ENCODE results near the gene SZT2.
A peak's percentile ranks its signal among the peaks of the same experiment; 100 is the strongest.
"Not testable (repeated sequence)": the region's sequence is repeated elsewhere in the genome, so short reads cannot be mapped to it uniquely, and the experiment has no call there.

Gene SZT2

GRCh38 chr1:43387976-43388599 is 1.6 kb upstream of the SZT2 start:
- DNase-seq (ENCODE audit: low read depth, low spot score): no peak

DNA sequence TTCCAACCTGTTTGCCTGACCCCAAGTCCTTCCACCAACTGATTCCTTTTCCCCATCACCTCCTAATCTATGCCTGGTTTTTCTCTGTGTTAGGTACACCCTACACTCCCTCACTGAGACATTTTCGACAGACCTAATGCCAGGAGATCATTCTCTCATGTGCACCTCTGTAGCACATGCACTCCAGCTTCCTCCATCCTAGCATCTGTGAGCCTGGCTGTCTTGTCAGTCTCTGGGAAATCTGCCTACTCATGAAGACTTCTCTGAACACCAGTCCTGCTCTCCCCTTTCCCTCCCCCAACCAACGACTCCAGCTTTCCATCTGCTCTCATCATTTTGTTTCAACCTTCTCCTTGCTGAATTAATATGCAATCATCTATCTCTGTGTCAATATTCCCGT is 1.1 kb upstream of the SZT2 start:
- no peak for DNase-seq (ENCODE audit: low read depth, low spot score)

- no peak for DNase-seq (ENCODE audit: low read depth, low spot score)
Measured at GRCh38 chr1:43392702-43393101, 3.0 kb downstream of the SZT2 start.

DNA sequence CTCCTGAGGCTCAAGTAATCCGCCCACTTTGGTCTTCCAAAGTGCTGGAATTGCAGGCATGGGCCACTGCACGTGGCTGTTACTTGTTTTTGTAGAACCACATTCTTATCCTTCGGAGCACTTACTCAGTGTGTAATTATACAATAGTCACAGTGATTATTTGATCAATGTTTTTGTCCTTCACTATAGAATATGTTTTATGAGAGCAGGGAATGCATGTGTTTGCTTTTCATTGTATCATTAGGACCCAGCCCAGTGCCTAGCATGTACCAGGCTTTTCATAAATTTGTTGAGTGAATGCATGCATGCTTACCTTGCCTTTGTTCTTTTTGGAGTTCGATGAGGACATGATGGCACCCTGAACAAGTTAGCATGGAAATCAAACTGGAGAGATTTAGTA is 5.8 kb downstream of the SZT2 start:
- DNase-seq (ENCODE audit: low read depth, low spot score): no peak

- DNase-seq (ENCODE audit: low read depth, low spot score): no peak
Measured at GRCh38 chr1:43396059-43396458, 6.4 kb downstream of the SZT2 start.

DNA sequence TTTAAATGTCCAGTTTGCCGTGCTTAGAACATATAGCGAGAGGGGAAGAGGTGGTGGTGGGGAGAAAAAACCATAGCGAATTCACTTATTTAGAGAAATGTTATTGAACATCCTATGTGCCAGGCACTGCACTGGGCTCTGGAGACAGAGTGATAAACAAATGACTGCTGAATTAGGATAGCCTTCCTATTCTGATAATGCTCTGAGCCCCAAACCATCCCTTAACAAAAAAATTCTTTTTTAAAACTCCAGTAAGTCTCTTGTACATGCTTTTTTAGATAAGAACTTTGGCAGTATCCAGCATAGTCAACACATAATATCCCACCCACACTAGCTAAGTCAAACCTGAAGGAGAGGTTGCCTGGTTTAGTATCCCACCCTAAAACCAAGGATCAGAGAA is 8.5 kb downstream of the SZT2 start:
- DNase-seq (ENCODE audit: low read depth, low spot score): no peak

- not testable (repeated sequence) for DNase-seq (ENCODE audit: low read depth, low spot score)
Measured at GRCh38 chr1:43400441-43400840, 10.7 kb downstream of the SZT2 start.

- DNase-seq (ENCODE audit: low read depth, low spot score): no peak
Measured at GRCh38 chr1:43402089-43402865, 12.6 kb downstream of the SZT2 start.

DNA sequence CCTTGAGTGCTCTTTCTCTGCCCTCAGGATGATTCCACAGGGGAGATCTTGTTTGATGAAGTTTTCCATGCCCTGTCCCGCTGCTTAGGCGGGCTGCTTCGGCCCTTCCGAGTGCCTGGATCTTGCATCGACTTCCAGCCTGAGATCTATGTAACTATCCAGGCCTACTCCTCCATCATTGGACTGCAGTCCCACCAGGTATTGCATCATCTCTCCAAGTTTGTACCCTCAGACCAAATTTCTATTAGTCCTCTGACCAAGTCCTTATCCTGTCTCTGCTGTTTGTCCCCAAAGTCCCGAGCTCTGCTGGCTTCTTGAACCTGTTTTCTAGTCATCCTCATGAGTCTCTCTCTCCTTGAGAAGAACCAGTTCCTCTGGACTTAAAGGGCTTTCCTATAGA is 14.7 kb downstream of the SZT2 start:
- no peak for DNase-seq (ENCODE audit: low read depth, low spot score)

DNA sequence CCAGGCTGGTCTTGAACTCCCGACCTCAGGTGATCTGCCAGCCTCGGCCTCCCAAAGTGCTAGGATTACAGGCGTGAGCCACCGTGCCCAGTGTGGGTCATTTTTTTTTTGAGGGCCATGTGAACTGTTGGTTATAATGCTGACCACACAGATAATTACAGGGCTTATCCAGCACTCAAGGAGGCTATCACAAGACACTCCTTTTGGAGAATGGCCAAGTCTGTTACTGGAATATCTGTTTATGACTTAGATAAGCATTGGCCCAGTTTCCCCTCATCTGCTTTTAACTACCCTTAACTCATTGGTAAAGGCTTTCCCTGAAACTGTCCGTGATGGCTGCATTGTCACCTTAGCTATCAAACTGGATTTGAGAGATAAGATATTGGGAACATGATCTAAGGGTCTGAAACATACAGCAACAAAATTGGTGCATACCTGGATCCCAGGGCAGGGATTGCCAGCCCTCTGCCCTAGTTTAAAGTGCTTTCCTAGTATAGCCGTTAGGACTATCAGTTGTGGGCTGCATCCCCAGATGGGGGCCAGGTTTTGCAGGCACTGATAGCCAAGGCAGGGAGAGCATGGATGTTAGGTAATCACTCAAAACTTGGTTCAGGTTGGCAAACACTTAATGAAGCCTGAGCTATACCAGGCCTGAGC is 15.6 kb downstream of the SZT2 start:
- no peak for DNase-seq (ENCODE audit: low read depth, low spot score)

- DNase-seq (ENCODE audit: low read depth, low spot score): no peak
Measured at GRCh38 chr1:43405876-43406234, 16.2 kb downstream of the SZT2 start.

GRCh38 chr1:43410571-43410970 is 20.9 kb downstream of the SZT2 start:
- no peak for DNase-seq (ENCODE audit: low read depth, low spot score)

DNA sequence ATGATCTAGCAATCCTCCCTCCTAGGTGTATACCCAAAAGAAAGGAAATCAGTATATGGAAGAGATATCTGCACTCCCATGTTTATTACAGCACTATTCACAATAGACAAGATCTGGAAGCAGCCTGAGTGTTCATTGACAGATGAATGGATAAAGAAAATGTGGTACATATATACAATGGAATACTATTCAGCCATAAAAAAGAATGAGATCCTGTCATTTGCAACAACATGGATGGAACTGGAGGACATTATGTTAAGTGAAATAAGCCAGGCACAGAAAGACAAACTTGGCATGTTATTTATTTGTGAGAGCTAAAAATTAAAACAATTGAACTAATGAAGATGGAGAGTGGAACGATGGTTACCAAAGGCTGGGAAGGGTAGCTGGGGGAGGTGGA is 23.7 kb downstream of the SZT2 start:
- not testable (repeated sequence) for DNase-seq (ENCODE audit: low read depth, low spot score)

GRCh38 chr1:43414634-43415223 is 25.0 kb downstream of the SZT2 start:
- DNase-seq (ENCODE audit: low read depth, low spot score): peak; percentile 9

DNA sequence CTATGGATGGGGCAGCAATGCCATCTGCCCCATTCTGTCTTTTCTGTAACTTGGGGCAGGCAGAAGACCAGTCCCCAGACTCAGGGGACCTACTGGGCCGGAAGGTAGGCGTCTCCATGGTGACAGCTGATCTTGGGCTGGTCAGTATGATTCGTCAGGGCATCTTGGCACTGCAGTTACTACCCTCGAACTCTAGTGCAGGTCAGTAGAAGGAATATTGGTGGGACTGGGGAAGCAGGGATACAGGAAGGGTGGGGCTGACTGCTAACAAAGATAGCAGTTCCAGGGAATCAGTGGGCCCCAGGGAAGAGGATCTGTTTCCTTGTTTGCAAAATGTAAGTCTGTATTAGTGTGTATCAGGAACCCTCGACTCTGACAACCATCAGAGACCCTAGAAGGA is 26.2 kb downstream of the SZT2 start:
- DNase-seq (ENCODE audit: low read depth, low spot score): no peak

GRCh38 chr1:43418858-43419257 is 29.2 kb downstream of the SZT2 start:
- no peak for DNase-seq (ENCODE audit: low read depth, low spot score)

- no peak for DNase-seq (ENCODE audit: low read depth, low spot score)
Measured at GRCh38 chr1:43419627-43420425, 30.1 kb downstream of the SZT2 start.

DNA sequence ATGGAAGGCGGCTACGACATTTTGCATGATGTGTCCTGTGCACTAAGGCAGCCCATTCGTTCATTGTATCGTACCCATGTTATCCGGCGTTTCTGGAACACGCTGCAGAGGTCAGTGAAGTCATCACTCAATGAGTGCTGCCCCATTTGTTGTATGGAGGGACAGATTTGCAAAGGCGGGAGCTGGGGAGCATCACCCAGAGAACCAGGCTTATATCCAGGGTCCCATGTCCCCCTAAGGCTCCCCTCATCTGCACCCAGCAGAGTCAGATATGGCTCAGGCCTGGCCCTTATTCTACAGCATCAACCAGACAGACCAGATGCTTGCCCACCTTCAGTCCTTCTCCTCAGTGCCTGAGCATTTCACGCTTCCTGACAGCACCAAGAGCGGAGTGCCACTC is 31.2 kb downstream of the SZT2 start:
- no peak for DNase-seq (ENCODE audit: low read depth, low spot score)

- no peak for DNase-seq (ENCODE audit: low read depth, low spot score)
Measured at GRCh38 chr1:43421396-43421795, 31.7 kb downstream of the SZT2 start.

DNA sequence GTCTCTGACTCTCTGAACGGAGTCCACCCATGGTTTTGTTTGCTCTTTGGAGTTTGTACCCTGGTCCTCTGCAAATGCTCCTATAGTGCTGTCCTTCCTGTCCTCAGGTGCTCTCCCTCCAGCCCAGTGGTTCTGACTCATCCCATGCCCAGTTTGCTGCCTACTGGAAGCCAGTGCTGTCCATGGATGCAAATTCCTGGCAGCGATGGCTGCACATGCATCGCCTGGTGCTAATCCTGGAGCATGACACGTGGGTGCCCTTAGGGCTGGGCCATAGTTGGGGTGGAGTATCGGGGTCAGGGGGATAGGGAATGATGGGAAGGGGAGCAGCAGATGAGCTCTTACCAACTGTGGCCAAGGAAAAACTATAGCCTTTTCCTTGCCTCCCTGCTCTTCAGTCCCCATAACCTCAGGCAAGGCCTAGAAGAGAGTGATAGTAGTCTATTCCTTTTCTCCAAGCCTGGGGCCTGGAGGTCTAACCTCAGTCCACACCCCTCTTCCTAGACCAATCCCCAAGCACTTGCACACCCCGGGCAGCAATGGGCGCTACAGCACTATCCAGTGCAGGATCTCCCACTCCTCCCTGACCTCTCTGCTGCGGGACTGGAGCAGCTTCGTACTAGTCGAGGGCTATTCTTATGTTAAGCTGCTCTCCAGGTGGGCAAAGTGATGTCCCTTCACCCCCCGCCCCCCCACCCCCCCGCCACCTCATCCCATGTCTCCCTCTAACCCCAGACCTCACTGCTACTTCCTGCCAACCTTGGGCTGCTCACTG is 32.5 kb downstream of the SZT2 start:
- no peak for DNase-seq (ENCODE audit: low read depth, low spot score)
